ENCODE measurements around the gene HPD. TPM values are rescaled to one million over a fixed set of nuclear protein-coding genes. Genes with fewer than 3 reads are reported as not detected.

HPD gene
- total RNA-seq, 1 donor from 2014 or later = not detected

- DNase-seq (ENCODE audit: low spot score) = peak; percentile 99
- no peaks in the 10 kb centered on the region for H3K36me3 Mint-ChIP-seq (ENCODE audit: low read depth)
- no peaks in the 10 kb centered on the region for H3K9me3 Mint-ChIP-seq (ENCODE audit: low read depth)
- H3K4me3 Mint-ChIP-seq (ENCODE audit: unreplicated experiment) = peak overlapping the region; percentile 91
- no peaks in the 10 kb centered on the region for H3K27me3 Mint-ChIP-seq (ENCODE audit: low read depth)
- H3K4me1 Mint-ChIP-seq (ENCODE audit: low read depth) = peaks cover 12% of the 10 kb centered on the region
- peak overlapping the region; percentile 78 for H3K27ac Mint-ChIP-seq (ENCODE audit: unreplicated experiment)
- TF ChIP-seq CTCF (IDR thresholded peaks at IDR 0.05) = peak; percentile 74
Observed at GRCh38 chr12:121839106-121839992, 19.3 kb downstream of the HPD start.

GRCh38 chr12:121838126-121838525 lies 20.5 kb downstream of the HPD start:
- DNase-seq (ENCODE audit: low spot score) = no peak
- H3K9me3 Mint-ChIP-seq (ENCODE audit: low read depth) = no peaks in the 10 kb centered on the region
- no peaks in the 10 kb centered on the region for H3K36me3 Mint-ChIP-seq (ENCODE audit: low read depth)
- no peak for TF ChIP-seq CTCF (IDR thresholded peaks at IDR 0.05)
- H3K4me1 Mint-ChIP-seq (ENCODE audit: low read depth) = peaks cover 12% of the 10 kb centered on the region
- H3K27me3 Mint-ChIP-seq (ENCODE audit: low read depth) = no peaks in the 10 kb centered on the region
- no peak overlapping the region for H3K27ac Mint-ChIP-seq (ENCODE audit: unreplicated experiment)
- no peak overlapping the region for H3K4me3 Mint-ChIP-seq (ENCODE audit: unreplicated experiment)

GRCh38 chr12:121837680-121838079 lies 21.0 kb downstream of the HPD start:
- H3K36me3 Mint-ChIP-seq (ENCODE audit: low read depth) = peaks cover under 1% of the 10 kb centered on the region
- DNase-seq (ENCODE audit: low spot score) = no peak
- H3K4me3 Mint-ChIP-seq (ENCODE audit: unreplicated experiment) = no peak overlapping the region
- no peaks in the 10 kb centered on the region for H3K9me3 Mint-ChIP-seq (ENCODE audit: low read depth)
- peak; percentile 48 for TF ChIP-seq CTCF (IDR thresholded peaks at IDR 0.05)
- peaks cover 12% of the 10 kb centered on the region for H3K4me1 Mint-ChIP-seq (ENCODE audit: low read depth)
- H3K27me3 Mint-ChIP-seq (ENCODE audit: low read depth) = no peaks in the 10 kb centered on the region
- H3K27ac Mint-ChIP-seq (ENCODE audit: unreplicated experiment) = no peak overlapping the region

- no peaks in the 10 kb centered on the region for H3K27me3 Mint-ChIP-seq (ENCODE audit: low read depth)
- DNase-seq (ENCODE audit: low spot score) = no peak
- H3K4me3 Mint-ChIP-seq (ENCODE audit: unreplicated experiment) = no peak overlapping the region
- no peak overlapping the region for H3K27ac Mint-ChIP-seq (ENCODE audit: unreplicated experiment)
- peaks cover 36% of the 10 kb centered on the region for H3K36me3 Mint-ChIP-seq (ENCODE audit: low read depth)
- H3K9me3 Mint-ChIP-seq (ENCODE audit: low read depth) = no peaks in the 10 kb centered on the region
- TF ChIP-seq CTCF (IDR thresholded peaks at IDR 0.05) = no peak
- H3K4me1 Mint-ChIP-seq (ENCODE audit: low read depth) = no peaks in the 10 kb centered on the region
Observed at GRCh38 chr12:121831571-121832245, 27.0 kb downstream of the HPD start.

- no peak overlapping the region for H3K4me3 Mint-ChIP-seq (ENCODE audit: unreplicated experiment)
- no peak overlapping the region for H3K27ac Mint-ChIP-seq (ENCODE audit: unreplicated experiment)
- no peak for DNase-seq (ENCODE audit: low spot score)
- no peaks in the 10 kb centered on the region for H3K27me3 Mint-ChIP-seq (ENCODE audit: low read depth)
- peaks cover 42% of the 10 kb centered on the region for H3K36me3 Mint-ChIP-seq (ENCODE audit: low read depth)
- no peaks in the 10 kb centered on the region for H3K9me3 Mint-ChIP-seq (ENCODE audit: low read depth)
- no peaks in the 10 kb centered on the region for H3K4me1 Mint-ChIP-seq (ENCODE audit: low read depth)
- TF ChIP-seq CTCF (IDR thresholded peaks at IDR 0.05) = no peak
Observed at GRCh38 chr12:121830588-121831265, 27.9 kb downstream of the HPD start.
